Measurements from ENCODE around the gene GAS7. TPM values are rescaled to one million over a fixed set of nuclear protein-coding genes. Genes with fewer than 3 reads are reported as not detected.

The GAS7 gene
- total RNA-seq, 6 experiments from 2014 or later = 1.6 to 7.1 (median 2.7) TPM

- Histone ChIP-seq H3K9me3 (no peaks in the 10 kb centered on the region), H3K27me3 (no peaks in the 10 kb centered on the region), H3K36me3 (no peaks in the 10 kb centered on the region), H3K4me1 (no peaks in the 10 kb centered on the region), H3K4me3 (no peak overlapping the region), H3K27ac (no peak overlapping the region)
- no peak for DNase-seq
- no peak for ATAC-seq
- no peak for TF ChIP-seq POLR2A (IDR thresholded peaks at IDR 0.05)
- TF ChIP-seq CTCF (IDR thresholded peaks at IDR 0.05) = no peak
- WGBS (ENCODE audit: insufficient coverage, low coverage, low lambda C conversion rate, missing lambda C conversion rate) = 50% methylated on average over 4 of the region's 8 CpGs
- intact Hi-C loops (cut with DNase I) = no loop called here
Observed at GRCh38 chr17:9957244-9957643, 241.2 kb downstream of the GAS7 start.

DNA sequence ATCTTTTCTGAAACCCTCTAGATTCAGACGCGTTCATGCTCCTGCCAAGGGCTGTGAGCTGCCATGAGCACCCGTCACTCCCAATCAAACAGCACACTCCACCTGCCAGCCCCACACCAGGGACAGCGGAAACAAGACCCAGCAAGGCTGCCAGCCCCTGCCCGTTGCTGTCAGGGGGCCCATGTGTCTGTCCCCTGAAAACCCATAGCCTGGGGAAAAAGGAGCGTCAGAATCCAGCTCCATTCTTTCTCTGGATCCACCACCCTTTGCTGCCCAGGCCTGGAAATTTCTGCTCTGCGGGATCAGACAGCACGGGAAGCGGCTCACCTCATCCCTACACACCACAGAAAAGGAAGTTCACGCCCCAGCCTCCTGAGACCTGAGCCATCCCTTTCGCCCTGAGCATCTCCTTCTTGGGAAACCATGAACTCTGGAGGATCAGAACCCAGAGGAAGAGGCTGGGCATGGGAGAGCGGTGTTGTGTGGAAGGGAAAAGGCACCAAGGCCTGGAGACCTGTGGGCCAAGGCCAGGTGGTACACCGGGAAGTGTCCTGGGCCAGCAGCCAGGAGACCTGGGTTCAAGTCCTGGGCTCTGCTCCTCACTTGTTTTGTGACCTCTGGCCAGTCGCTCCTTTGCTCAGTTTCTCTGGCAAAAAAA, 241.8 kb downstream of the GAS7 start:
- peak in 1 of 3 donors; percentile 42 for DNase-seq
- H3K27me3 ChIP-seq = no peaks in the 10 kb centered on the region

DNA sequence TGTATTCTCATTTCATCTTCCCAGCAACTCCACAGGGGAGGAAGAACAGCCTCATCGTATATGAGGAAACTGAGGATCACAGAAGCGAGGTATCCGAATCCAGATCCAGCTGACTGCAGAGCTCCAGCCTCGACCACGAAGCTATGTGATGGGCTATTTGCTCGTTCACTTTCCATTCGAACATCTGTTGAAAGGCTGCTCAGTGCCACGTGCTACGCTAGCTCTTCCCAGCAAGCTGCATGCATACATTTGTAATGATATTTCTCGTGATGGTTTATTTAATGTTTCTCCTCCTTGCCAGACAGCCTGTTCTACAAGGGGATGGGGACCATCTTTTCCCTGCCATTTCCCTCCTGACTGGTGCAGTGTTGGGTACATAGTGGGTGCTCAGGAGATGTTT, 244.9 kb downstream of the GAS7 start:
- no peak overlapping the region for H3K27ac ChIP-seq
- no peaks in the 10 kb centered on the region for H3K9me3 ChIP-seq
- WGBS (ENCODE audit: insufficient coverage, low coverage, low lambda C conversion rate, missing lambda C conversion rate) = 62% methylated on average over 8 of the region's 10 CpGs
- DNase-seq = no peak
- H3K4me1 ChIP-seq = no peaks in the 10 kb centered on the region
- no peak for ATAC-seq
- intact Hi-C loops (cut with DNase I) = no loop called here
- H3K27me3 ChIP-seq = no peaks in the 10 kb centered on the region
- TF ChIP-seq CTCF (IDR thresholded peaks at IDR 0.05) (no peak), POLR2A (IDR thresholded peaks at IDR 0.05) (no peak)
- no peak overlapping the region for H3K4me3 ChIP-seq
- no peaks in the 10 kb centered on the region for H3K36me3 ChIP-seq

More for the DNA sequence above, 241.8 kb downstream of the GAS7 start:
- H3K4me1 ChIP-seq = no peaks in the 10 kb centered on the region
- TF ChIP-seq POLR2A (IDR thresholded peaks at IDR 0.05) (no peak), CTCF (IDR thresholded peaks at IDR 0.05) (no peak)
- H3K4me3 ChIP-seq = no peak overlapping the region
- H3K36me3 ChIP-seq = no peaks in the 10 kb centered on the region
- ATAC-seq = no peak
- intact Hi-C loops (cut with DNase I) = no loop called here
- no peaks in the 10 kb centered on the region for H3K9me3 ChIP-seq
- H3K27ac ChIP-seq = no peak overlapping the region
- 28% methylated on average over 8 of the region's 14 CpGs for WGBS (ENCODE audit: insufficient coverage, low coverage, low lambda C conversion rate, missing lambda C conversion rate)

- Histone ChIP-seq H3K9me3 (no peaks in the 10 kb centered on the region), H3K27ac (no peak overlapping the region), H3K36me3 (no peaks in the 10 kb centered on the region), H3K4me1 (no peaks in the 10 kb centered on the region), H3K4me3 (no peak overlapping the region), H3K27me3 (no peaks in the 10 kb centered on the region)
- no peak for TF ChIP-seq CTCF (IDR thresholded peaks at IDR 0.05)
- TF ChIP-seq POLR2A (IDR thresholded peaks at IDR 0.05) = no peak
- intact Hi-C loops (cut with DNase I) = no loop called here
- peak in 1 of 3 donors; percentile 42 for DNase-seq
- ATAC-seq = no peak
- WGBS (ENCODE audit: insufficient coverage, low coverage, low lambda C conversion rate, missing lambda C conversion rate) = 47% methylated on average over 2 of the region's 5 CpGs
Observed at GRCh38 chr17:9951803-9952202, 246.6 kb downstream of the GAS7 start.
